ENCODE results near the gene CMC2.

- TF ChIP-seq POLR2A (IDR thresholded peaks at IDR 0.05) (no peak), CTCF (IDR thresholded peaks at IDR 0.05) (no peak)
Measured at GRCh38 chr16:80974649-80975376, 31.9 kb downstream of the CMC2 start.

Measured in lower leg skin (tissue), 3 donors.